ENCODE measurements around the gene ZHX3.

ZHX3 gene

GRCh38 chr20:41213150-41213820 is 104.2 kb downstream of the ZHX3 start:
- DNase-seq: no peak
- in situ Hi-C loops (cut with MboI; ENCODE audit: low pct_unique_long_range_greater_than_20kb, low sequenced_read_pairs): no loop called here

GRCh38 chr20:41205313-41205712 is 112.2 kb downstream of the ZHX3 start:
- in situ Hi-C loops (cut with MboI; ENCODE audit: low pct_unique_long_range_greater_than_20kb, low sequenced_read_pairs): no loop called here
- no peak for DNase-seq

- no peak for DNase-seq
- in situ Hi-C loops (cut with MboI; ENCODE audit: low pct_unique_long_range_greater_than_20kb, low sequenced_read_pairs): no loop called here
These were observed 112.9 kb downstream of the ZHX3 start for GRCh38 chr20:41204304-41205265.

GRCh38 chr20:41203660-41204059 is 113.9 kb downstream of the ZHX3 start:
- in situ Hi-C loops (cut with MboI; ENCODE audit: low pct_unique_long_range_greater_than_20kb, low sequenced_read_pairs): no loop called here

GRCh38 chr20:41202426-41202825 is 115.1 kb downstream of the ZHX3 start:
- no peak for DNase-seq
- in situ Hi-C loops (cut with MboI; ENCODE audit: low pct_unique_long_range_greater_than_20kb, low sequenced_read_pairs): no loop called here

More at GRCh38 chr20:41203660-41204059, 113.9 kb downstream of the ZHX3 start:
- DNase-seq: no peak

- no peak for DNase-seq
- in situ Hi-C loops (cut with MboI; ENCODE audit: low pct_unique_long_range_greater_than_20kb, low sequenced_read_pairs): no loop called here
These were observed 115.8 kb downstream of the ZHX3 start for GRCh38 chr20:41201760-41202159.

GRCh38 chr20:41200446-41201202 is 116.9 kb downstream of the ZHX3 start:
- in situ Hi-C loops (cut with MboI; ENCODE audit: low pct_unique_long_range_greater_than_20kb, low sequenced_read_pairs): no loop called here
- no peak for DNase-seq

- in situ Hi-C loops (cut with MboI; ENCODE audit: low pct_unique_long_range_greater_than_20kb, low sequenced_read_pairs): no loop called here
- DNase-seq: no peak
These were observed 119.1 kb downstream of the ZHX3 start for GRCh38 chr20:41198443-41198842.

- peak; percentile 50 for DNase-seq
- in situ Hi-C loops (cut with MboI; ENCODE audit: low pct_unique_long_range_greater_than_20kb, low sequenced_read_pairs): no loop called here
These were observed 120.8 kb downstream of the ZHX3 start for GRCh38 chr20:41196653-41197225.

GRCh38 chr20:41192575-41192974 is 125.0 kb downstream of the ZHX3 start:
- no peak for DNase-seq
- in situ Hi-C loops (cut with MboI; ENCODE audit: low pct_unique_long_range_greater_than_20kb, low sequenced_read_pairs): no loop called here

GRCh38 chr20:41191562-41192500 is 125.7 kb downstream of the ZHX3 start:
- no peak for DNase-seq
- in situ Hi-C loops (cut with MboI; ENCODE audit: low pct_unique_long_range_greater_than_20kb, low sequenced_read_pairs): no loop called here

- in situ Hi-C loops (cut with MboI; ENCODE audit: low pct_unique_long_range_greater_than_20kb, low sequenced_read_pairs): no loop called here
These were observed 129.9 kb downstream of the ZHX3 start for GRCh38 chr20:41187668-41188067.

GRCh38 chr20:41185013-41185757 is 132.3 kb downstream of the ZHX3 start:
- no peak for DNase-seq

More at GRCh38 chr20:41187668-41188067, 129.9 kb downstream of the ZHX3 start:
- DNase-seq: no peak

GRCh38 chr20:41183831-41184230 is 133.7 kb downstream of the ZHX3 start:
- no peak for DNase-seq
- in situ Hi-C loops (cut with MboI; ENCODE audit: low pct_unique_long_range_greater_than_20kb, low sequenced_read_pairs): no loop called here

More at GRCh38 chr20:41185013-41185757, 132.3 kb downstream of the ZHX3 start:
- in situ Hi-C loops (cut with MboI; ENCODE audit: low pct_unique_long_range_greater_than_20kb, low sequenced_read_pairs): no loop called here

- in situ Hi-C loops (cut with MboI; ENCODE audit: low pct_unique_long_range_greater_than_20kb, low sequenced_read_pairs): no loop called here
- DNase-seq: no peak
These were observed 134.1 kb downstream of the ZHX3 start for GRCh38 chr20:41183391-41183790.

GRCh38 chr20:41182296-41183212 is 135.0 kb downstream of the ZHX3 start:
- in situ Hi-C loops (cut with MboI; ENCODE audit: low pct_unique_long_range_greater_than_20kb, low sequenced_read_pairs): no loop called here

GRCh38 chr20:41181567-41181966 is 136.0 kb downstream of the ZHX3 start:
- in situ Hi-C loops (cut with MboI; ENCODE audit: low pct_unique_long_range_greater_than_20kb, low sequenced_read_pairs): no loop called here

More at GRCh38 chr20:41182296-41183212, 135.0 kb downstream of the ZHX3 start:
- no peak for DNase-seq

More at GRCh38 chr20:41181567-41181966, 136.0 kb downstream of the ZHX3 start:
- no peak for DNase-seq

All from KBM-7 (cell line).